WTC11 (cell line): ENCODE data around the gene COMMD9. TPM values are rescaled to one million over a fixed set of nuclear protein-coding genes. Genes with fewer than 3 reads are reported as not detected.

ENCODE experiments used
- ATAC-seq: fragments of 200-7000 bp; cut with Tn5 transposase; 2 replicates; pipeline ENCODE4 v1.10.0; 2021; ENCODE audit warnings: mild to moderate bottlenecking, moderate library complexity
- CTCF ChIA-PET: fragments of 300-600 bp; sonication (Branson Sonifier 250); formaldehyde crosslinking; loops from one replicate; lab custom pipeline; 2021; ENCODE audit warnings: antibody characterized with exemption; lab: Charles Lee
- POLR2A ChIA-PET: fragments of 350-600 bp; sonication (Branson Sonifier 250); formaldehyde crosslinking; loops from one replicate; lab custom pipeline; 2021; ENCODE audit warnings: antibody characterized with exemption; lab: Charles Lee
- DNase-seq: peaks from one replicate; pipeline ENCODE4 v3.0.0; 2021; ENCODE audit warnings: low spot score
- H3K27ac Mint-ChIP-seq: 2 replicates; pipeline ENCODE4 v1.8.0; 2021; ENCODE audit warnings: mixed read lengths
- H3K27me3 Mint-ChIP-seq: 2 replicates; pipeline ENCODE4 v1.8.0; 2021; ENCODE audit warnings: low read depth, mild to moderate bottlenecking, moderate library complexity, mixed read lengths
- H3K36me3 Mint-ChIP-seq: 2 replicates; pipeline ENCODE4 v1.8.0; 2021; ENCODE audit warnings: mixed read lengths
- H3K4me1 Mint-ChIP-seq: 2 replicates; pipeline ENCODE4 v1.8.0; 2022; ENCODE audit warnings: mixed read lengths
- H3K4me3 Mint-ChIP-seq: 2 replicates; pipeline ENCODE4 v1.8.0; 2021; ENCODE audit warnings: mild to moderate bottlenecking, moderate library complexity, mixed read lengths
- H3K9me3 Mint-ChIP-seq: 2 replicates; pipeline ENCODE4 v1.8.0; 2021; ENCODE audit warnings: mixed read lengths
- ATF3 ChIP-seq: sonication (generic); formaldehyde crosslinking; conservative IDR thresholded peaks from 2 replicates; pipeline ENCODE4 v1.8.1; 2022; ENCODE audit warnings: mild to moderate bottlenecking, missing genetic modification reagents
- ATF6 ChIP-seq: sonication (generic); formaldehyde crosslinking; IDR thresholded peaks from 2 replicates; pipeline ENCODE4 v1.8.1; 2023; ENCODE audit warnings: mild to moderate bottlenecking, missing genetic modification reagents
- CTCF ChIP-seq: fragments of 200-600 bp; IDR thresholded peaks from 2 replicates; pipeline ENCODE4 v1.8.0; 2022; ENCODE audit warnings: antibody characterized with exemption
- GRHL2 ChIP-seq: fragments of 250-450 bp; sonication (Bioruptor Pico); IDR thresholded peaks from 2 replicates; pipeline ENCODE4 v1.8.0; 2022; ENCODE audit warnings: mild to moderate bottlenecking, moderate library complexity; ENCODE audit not compliant: insufficient replicate concordance, severe bottlenecking
- JAZF1 ChIP-seq: fragments of 250-450 bp; sonication (Bioruptor Pico); IDR thresholded peaks from 2 replicates; pipeline ENCODE4 v1.9.0; 2021; ENCODE audit warnings: moderate library complexity, mild to moderate bottlenecking, inconsistent platforms
- MAX ChIP-seq: sonication (generic); formaldehyde crosslinking; IDR thresholded peaks from 2 replicates; pipeline ENCODE4 v1.8.0; 2022; ENCODE audit warnings: mild to moderate bottlenecking, missing genetic modification reagents
- MYBL2 ChIP-seq: sonication (generic); formaldehyde crosslinking; IDR thresholded peaks from 2 replicates; pipeline ENCODE4 v1.8.1; 2023; ENCODE audit warnings: mild to moderate bottlenecking, moderate library complexity, missing genetic modification reagents
- NFATC4 ChIP-seq: fragments of 250-450 bp; sonication (Bioruptor Pico); IDR thresholded peaks from 2 replicates; pipeline ENCODE4 v1.9.0; 2021; ENCODE audit warnings: mild to moderate bottlenecking
- NFYB ChIP-seq: sonication (generic); formaldehyde crosslinking; conservative IDR thresholded peaks from 2 replicates; pipeline ENCODE4 v1.8.0; 2022; ENCODE audit warnings: low read depth, missing genetic modification reagents
- NR1H2 ChIP-seq: sonication (generic); formaldehyde crosslinking; IDR thresholded peaks from 2 replicates; pipeline ENCODE4 v1.9.0; 2021; ENCODE audit warnings: mild to moderate bottlenecking, moderate library complexity, missing genetic modification reagents
- NR2C2 ChIP-seq: sonication (generic); formaldehyde crosslinking; IDR thresholded peaks from 2 replicates; pipeline ENCODE4 v1.8.0; 2022; ENCODE audit warnings: mild to moderate bottlenecking, missing genetic modification reagents
- PRRX2 ChIP-seq: fragments of 250-450 bp; sonication (Bioruptor Pico); IDR thresholded peaks from 2 replicates; pipeline ENCODE4 v1.8.0; 2021; ENCODE audit warnings: mild to moderate bottlenecking
- RORB ChIP-seq: fragments of 250-450 bp; sonication (Bioruptor Pico); IDR thresholded peaks from 2 replicates; pipeline ENCODE4 v1.9.0; 2021; ENCODE audit warnings: mild to moderate bottlenecking
- SOX15 ChIP-seq: fragments of 250-450 bp; sonication (Bioruptor Pico); IDR thresholded peaks from 2 replicates; pipeline ENCODE4 v1.9.0; 2021; ENCODE audit warnings: mild to moderate bottlenecking
- STAT6 ChIP-seq: sonication (generic); formaldehyde crosslinking; conservative IDR thresholded peaks from 2 replicates; pipeline ENCODE4 v1.8.1; 2023; ENCODE audit warnings: mild to moderate bottlenecking, low read depth, missing genetic modification reagents, moderate library complexity
- TCF7 ChIP-seq: sonication (generic); formaldehyde crosslinking; IDR thresholded peaks from 2 replicates; pipeline ENCODE4 v1.8.0; 2022; ENCODE audit warnings: mild to moderate bottlenecking, low read depth, missing genetic modification reagents, moderate library complexity
- TEAD4 ChIP-seq: sonication (generic); formaldehyde crosslinking; IDR thresholded peaks from 2 replicates; pipeline ENCODE4 v1.8.0; 2022; ENCODE audit warnings: mild to moderate bottlenecking, missing genetic modification reagents
- ZNF219 ChIP-seq: sonication (generic); formaldehyde crosslinking; IDR thresholded peaks from 2 replicates; pipeline ENCODE4 v1.8.0; 2023; ENCODE audit warnings: missing genetic modification reagents, mild to moderate bottlenecking, borderline replicate concordance
- ZNF416 ChIP-seq: fragments of 250-450 bp; sonication (Bioruptor Pico); IDR thresholded peaks from 2 replicates; pipeline ENCODE4 v1.9.0; 2021; ENCODE audit warnings: mild to moderate bottlenecking, inconsistent platforms
- ZNF512 ChIP-seq: sonication (generic); formaldehyde crosslinking; IDR thresholded peaks from 2 replicates; pipeline ENCODE4 v1.8.1; 2022; ENCODE audit warnings: missing genetic modification reagents, borderline replicate concordance
- total RNA-seq: library from RNA; stranded (reverse); gene quantifications from 3 replicates; pipeline ENCODE4 v1.2.3, GENCODE V29; 2021

COMMD9 gene
- total RNA-seq, 1 experiment from 2014 or later, result 33.3 TPM

- CTCF ChIA-PET, result interaction anchor here (0.5 to 5.9 kb wide), 59 partner anchors 9 to 771 kb away, joined by 3 to 110 read pairs (median 4); partner anchors contain the start of genes FJX1 and PAMR1
- H3K27me3 Mint-ChIP-seq, result peaks cover 12% of the 10 kb centered on the region
These were observed 30.4 kb downstream of the COMMD9 start for GRCh38 chr11:36258730-36259360.

GRCh38 chr11:36257351-36257750 is 31.9 kb downstream of the COMMD9 start:
- peaks cover 12% of the 10 kb centered on the region for H3K27me3 Mint-ChIP-seq
- H3K36me3 Mint-ChIP-seq, result peaks cover 5% of the 10 kb centered on the region; the same call in 1 of the 2 replicates
- CTCF ChIA-PET, result interaction anchor here (0.8 to 5.9 kb wide), 4 partner anchors 9 to 435 kb away, joined by 3 to 110 read pairs (median 5); no protein-coding TSS in a partner anchor
- no peak for ATAC-seq
- H3K4me3 Mint-ChIP-seq, result no peak overlapping the region
- H3K27ac Mint-ChIP-seq, result no peak overlapping the region
- DNase-seq, result no peak
- POLR2A ChIA-PET, result interaction anchor here (0.5 kb wide), 1 partner anchor 242 kb away, joined by 5 read pairs; no protein-coding TSS in a partner anchor
- H3K9me3 Mint-ChIP-seq, result peaks cover 15% of the 10 kb centered on the region
- no peak for TF ChIP-seq NFATC4 (CRISPR knock-in tag)
- TF ChIP-seq MYBL2 (CRISPR knock-in tag), result no peak
- TF ChIP-seq STAT6 (CRISPR knock-in tag), result no peak
- TF ChIP-seq NR1H2 (CRISPR knock-in tag), result no peak
- TF ChIP-seq TCF7 (CRISPR knock-in tag), result no peak
- no peak for TF ChIP-seq SOX15 (CRISPR knock-in tag)
- H3K4me1 Mint-ChIP-seq, result peaks cover 5% of the 10 kb centered on the region; the same call in 1 of the 2 replicates

More at GRCh38 chr11:36258730-36259360, 30.4 kb downstream of the COMMD9 start:
- peaks cover 5% of the 10 kb centered on the region; the same call in 1 of the 2 replicates for H3K36me3 Mint-ChIP-seq
- no peak overlapping the region for H3K4me3 Mint-ChIP-seq
- POLR2A ChIA-PET, result interaction anchor here (0.5 to 1.4 kb wide), 2 partner anchors 437 to 640 kb away, joined by 3 read pairs; no protein-coding TSS in a partner anchor
- DNase-seq (peak; percentile 74), ATAC-seq (peak; percentile 93)
- H3K4me1 Mint-ChIP-seq, result peaks cover 5% of the 10 kb centered on the region; the same call in 1 of the 2 replicates
- TF ChIP-seq MAX (CRISPR knock-in tag) (0 out of 2 replicates have a peak, but pooled peaks have one; percentile 45), ATF3 (CRISPR knock-in tag) (no peak), NFYB (CRISPR knock-in tag) (no peak), ZNF219 (no peak), ZNF416 (CRISPR knock-in tag) (no peak), GRHL2 (CRISPR knock-in tag) (no peak), NR1H2 (CRISPR knock-in tag) (no peak), ZNF512 (CRISPR knock-in tag) (no peak), ATF6 (CRISPR knock-in tag) (no peak), CTCF (0 out of 2 replicates have a peak, but pooled peaks have one; percentile 20), JAZF1 (CRISPR knock-in tag) (no peak), NR2C2 (CRISPR knock-in tag) (no peak), PRRX2 (CRISPR knock-in tag) (no peak), TEAD4 (CRISPR knock-in tag) (no peak), RORB (CRISPR knock-in tag) (no peak)
- peaks cover 15% of the 10 kb centered on the region for H3K9me3 Mint-ChIP-seq
- no peak overlapping the region for H3K27ac Mint-ChIP-seq
